SK-N-MC (cell line): Measurements from ENCODE around the gene KCNJ1.

Experiments
- EZH2 ChIP-seq: fragments of 200-600 bp; sonication (generic); IDR thresholded peaks from one replicate; pipeline ENCODE4 v1.6.1; 2017; ENCODE audit warnings: antibody characterized with exemption
- FOXP2 ChIP-seq: optimal IDR thresholded peaks from 2 replicates; pipeline ENCODE3; 2011; ENCODE audit warnings: mild to moderate bottlenecking, moderate library complexity; ENCODE audit not compliant: insufficient read depth; ENCODE audit errors: extremely low read length, control extremely low read depth
- POLR2AphosphoS5 ChIP-seq: IDR thresholded peaks from 2 replicates; pipeline ENCODE4 v1.6.1; 2012; ENCODE audit warnings: mild to moderate bottlenecking, low read depth, low read length, borderline replicate concordance

GRCh38 chr11:128905345-128906184 lies 38.5 kb upstream of the KCNJ1 start:
- TF ChIP-seq EZH2 (no peak), FOXP2 (no peak), POLR2AphosphoS5 (no peak)
